ENCODE measurements around the gene PODN. TPM values are rescaled to one million over a fixed set of nuclear protein-coding genes. Genes with fewer than 3 reads are reported as not detected.

The PODN gene
- total RNA-seq, 1 donor from 2014 or later, result 0.26 TPM

GRCh38 chr1:53132176-53132575 lies 70.2 kb downstream of the PODN start:
- Mint-ChIP-seq H3K4me3 (ENCODE audit: low read depth) (no peak overlapping the region), H3K27ac (no peak overlapping the region), H3K36me3 (ENCODE audit: insufficient read depth) (peaks cover 2% of the 10 kb centered on the region), H3K27me3 (peaks cover 72% of the 10 kb centered on the region), H3K9me3 (ENCODE audit: low read depth) (peaks cover under 1% of the 10 kb centered on the region), H3K4me1 (ENCODE audit: low read depth) (no peaks in the 10 kb centered on the region)
- TF ChIP-seq CTCF (IDR thresholded peaks at IDR 0.05; ENCODE audit: unreplicated experiment), result no peak
- no peak for DNase-seq (ENCODE audit: low spot score, unreplicated experiment)

GRCh38 chr1:53133261-53134041 lies 71.4 kb downstream of the PODN start:
- no peak for DNase-seq (ENCODE audit: low spot score, unreplicated experiment)
- Mint-ChIP-seq H3K27me3 (peaks cover 64% of the 10 kb centered on the region), H3K9me3 (ENCODE audit: low read depth) (peaks cover 11% of the 10 kb centered on the region), H3K4me1 (ENCODE audit: low read depth) (no peaks in the 10 kb centered on the region), H3K27ac (no peak overlapping the region), H3K36me3 (ENCODE audit: insufficient read depth) (peaks cover 6% of the 10 kb centered on the region), H3K4me3 (ENCODE audit: low read depth) (no peak overlapping the region)
- no peak for TF ChIP-seq CTCF (IDR thresholded peaks at IDR 0.05; ENCODE audit: unreplicated experiment)

GRCh38 chr1:53134042-53134485 lies 72.1 kb downstream of the PODN start:
- peaks cover 11% of the 10 kb centered on the region for H3K9me3 Mint-ChIP-seq (ENCODE audit: low read depth)
- peaks cover 6% of the 10 kb centered on the region for H3K36me3 Mint-ChIP-seq (ENCODE audit: insufficient read depth)
- H3K27me3 Mint-ChIP-seq, result peaks cover 68% of the 10 kb centered on the region
- no peak for DNase-seq (ENCODE audit: low spot score, unreplicated experiment)
- no peak overlapping the region for H3K27ac Mint-ChIP-seq
- no peaks in the 10 kb centered on the region for H3K4me1 Mint-ChIP-seq (ENCODE audit: low read depth)
- TF ChIP-seq CTCF (IDR thresholded peaks at IDR 0.05; ENCODE audit: unreplicated experiment), result no peak
- no peak overlapping the region for H3K4me3 Mint-ChIP-seq (ENCODE audit: low read depth)

Other genes starting within 250 kb of the PODN start
- 0.16 TPM in 1 of 2 replicates, not detected in the other for gene ZYG11A, start 219.5 kb upstream of the PODN start, total RNA-seq
- 122 and 131 TPM in 2 replicates for gene ECHDC2, start 140.5 kb upstream of the PODN start, total RNA-seq
- 60.8 and 67.8 TPM in 2 replicates for gene SCP2, start 134.9 kb upstream of the PODN start, total RNA-seq
- not detected in 2 replicates for gene SLC1A7, start 80.4 kb downstream of the PODN start, total RNA-seq
- gene CPT2, start 134.6 kb downstream of the PODN start, total RNA-seq, result 21.7 and 21.9 TPM in 2 replicates
- gene CZIB, start 158.4 kb downstream of the PODN start, total RNA-seq, result 61.0 and 62.7 TPM in 2 replicates
- gene MAGOH, start 176.3 kb downstream of the PODN start, total RNA-seq, result 67.3 and 71.1 TPM in 2 replicates